GM04503 (cell line): ENCODE data around the gene KCNAB1.

Source experiments
- DNase-seq: peaks from one replicate; pipeline ENCODE4 v3.0.0-alpha.2; 2012; ENCODE audit warnings: low read depth

Gene KCNAB1

GRCh38 chr3:156413293-156413892 lies 293.0 kb downstream of the KCNAB1 start:
- DNase-seq, result no peak

GRCh38 chr3:156416846-156417558 lies 296.6 kb downstream of the KCNAB1 start:
- DNase-seq, result no peak

- DNase-seq, result no peak
Observed at GRCh38 chr3:156417559-156418132, 297.3 kb downstream of the KCNAB1 start.

GRCh38 chr3:156418428-156418827 lies 298.1 kb downstream of the KCNAB1 start:
- DNase-seq, result no peak

- no peak for DNase-seq
Observed at GRCh38 chr3:156421534-156421933, 301.2 kb downstream of the KCNAB1 start.

GRCh38 chr3:156424758-156425157 lies 304.4 kb downstream of the KCNAB1 start:
- no peak for DNase-seq

GRCh38 chr3:156425651-156426050 lies 305.3 kb downstream of the KCNAB1 start:
- no peak for DNase-seq

- no peak for DNase-seq
Observed at GRCh38 chr3:156429125-156429524, 308.7 kb downstream of the KCNAB1 start.

- no peak for DNase-seq
Observed at GRCh38 chr3:156431334-156432124, 311.2 kb downstream of the KCNAB1 start.

GRCh38 chr3:156432563-156432962 lies 312.2 kb downstream of the KCNAB1 start:
- no peak for DNase-seq

- no peak for DNase-seq
Observed at GRCh38 chr3:156433138-156433537, 312.8 kb downstream of the KCNAB1 start.

GRCh38 chr3:156433910-156434309 lies 313.5 kb downstream of the KCNAB1 start:
- DNase-seq, result peak; percentile 45

GRCh38 chr3:156434921-156435320 lies 314.5 kb downstream of the KCNAB1 start:
- DNase-seq, result no peak

- DNase-seq, result no peak
Observed at GRCh38 chr3:156443079-156443478, 322.7 kb downstream of the KCNAB1 start.

- DNase-seq, result no peak
Observed at GRCh38 chr3:156445117-156446090, 325.0 kb downstream of the KCNAB1 start.

GRCh38 chr3:156448300-156448699 lies 327.9 kb downstream of the KCNAB1 start:
- DNase-seq, result no peak

- no peak for DNase-seq
Observed at GRCh38 chr3:156449710-156450574, 329.6 kb downstream of the KCNAB1 start.

GRCh38 chr3:156455839-156456238 lies 335.5 kb downstream of the KCNAB1 start:
- no peak for DNase-seq

GRCh38 chr3:156456771-156457224 lies 336.4 kb downstream of the KCNAB1 start:
- DNase-seq, result no peak

- no peak for DNase-seq
Observed at GRCh38 chr3:156459434-156459833, 339.1 kb downstream of the KCNAB1 start.
